K562 (cell line): ENCODE results near the gene CCDC32. TPM values are rescaled to one million over a fixed set of nuclear protein-coding genes. Genes with fewer than 3 reads are reported as not detected.

Experiments used
- ADNP ChIP-seq: fragments of 200-800 bp; sonication (Bioruptor generic); IDR thresholded peaks from 2 replicates; pipeline ENCODE4 v1.6.1; 2016; ENCODE audit warnings: missing genetic modification characterization, missing compliant biosample characterization
- CREB5 ChIP-seq: fragments of 250-450 bp; sonication (Bioruptor Pico); IDR thresholded peaks from 2 replicates; pipeline ENCODE4 v1.5.0; 2020; ENCODE audit warnings: mild to moderate bottlenecking
- EP400 ChIP-seq: fragments of 450-650 bp; IDR thresholded peaks from 2 replicates; pipeline ENCODE4 v1.6.1; 2017; ENCODE audit warnings: antibody characterized with exemption, mild to moderate bottlenecking, moderate library complexity
- FOXA1 ChIP-seq: fragments of 450-650 bp; IDR thresholded peaks from 2 replicates; pipeline ENCODE4 v1.6.1; 2016; ENCODE audit warnings: mild to moderate bottlenecking, borderline replicate concordance
- FOXK2 ChIP-seq, 2 experiments: fragments of 450-650 bp; IDR thresholded peaks in 1 of 2; conservative IDR thresholded peaks in 1 of 2; 2 replicates each; pipeline ENCODE4 v1.6.1; 2016; ENCODE audit warnings: low read depth in 2 of 2, mild to moderate bottlenecking in 1 of 2
- HDAC8 ChIP-seq: fragments of 450-650 bp; IDR thresholded peaks from 2 replicates; pipeline ENCODE4 v1.6.1; 2016; ENCODE audit warnings: mild to moderate bottlenecking, missing genetic modification characterization, moderate library complexity, missing compliant biosample characterization
- HDGF ChIP-seq: fragments of 450-650 bp; IDR thresholded peaks from 2 replicates; pipeline ENCODE4 v1.6.1; 2016
- ZBTB1 ChIP-seq: sonication (generic); formaldehyde crosslinking; IDR thresholded peaks from 2 replicates; pipeline ENCODE4 v1.8.1; 2023; ENCODE audit warnings: missing genetic modification reagents, low read depth, mild to moderate bottlenecking, borderline replicate concordance
- ZNF785 ChIP-seq: fragments of 250-450 bp; sonication (Bioruptor Pico); IDR thresholded peaks from 2 replicates; pipeline ENCODE4 v1.4.0; 2020; ENCODE audit warnings: mild to moderate bottlenecking
- polyA plus RNA-seq, 8 experiments: library from polyadenylated mRNA; depleted of rRNA in 4 of 8; stranded (reverse) in 5 of 8; unstranded in 3 of 8; fragments of >200 nt; fragmentation: Nextera tagmentation in 2 of 8; fragmentation: Illumina TruSeq in 1 of 8; extraction: Ambion mirVana in 2 of 8; extraction: Trizol in 1 of 8; gene quantifications; 2 replicates each; pipeline versions ENCODE4 v1.2.1 to v1.2.3, GENCODE V29; 2011 to 2014; ENCODE audit warnings: inconsistent platforms in 1 of 8, missing spikeins in 1 of 8
- total RNA-seq, 7 experiments: library from RNA; depleted of rRNA in 6 of 7; stranded (reverse); fragments of >200 nt in 6 of 7; fragmentation: Illumina TruSeq in 2 of 7; extraction: Trizol in 2 of 7; gene quantifications; 2 replicates each; pipeline versions ENCODE4 v1.2.1 to v1.2.3, GENCODE V29; 2011 to 2021; ENCODE audit warnings: low replicate concordance in 1 of 7
- TF ChIP-seq, protein P1 (sequence below): fragments of 250-450 bp; sonication (Bioruptor Pico); IDR thresholded peaks from 2 replicates; pipeline ENCODE4 v1.8.0; 2022; ENCODE audit warnings: moderate library complexity, mild to moderate bottlenecking, inconsistent platforms
- TF ChIP-seq, protein P2 (sequence below): fragments of 250-450 bp; sonication (Bioruptor Pico); IDR thresholded peaks from 2 replicates; pipeline ENCODE4 v1.8.0; 2021; ENCODE audit warnings: moderate library complexity, mild to moderate bottlenecking, inconsistent platforms
- TF ChIP-seq, protein P3 (sequence below), 2 experiments: fragments of 450-650 bp; formaldehyde crosslinking in 1 of 2; IDR thresholded peaks; 2 replicates each; pipeline versions ENCODE4 v1.4.0 to v1.6.1; 2014 to 2020; ENCODE audit warnings: mild to moderate bottlenecking in 2 of 2, borderline replicate concordance in 1 of 2, low read depth in 1 of 2

The CCDC32 gene
- total and polyA plus RNA-seq, 9 of the 15 experiments (the other 6 are each of a cell fraction or from before 2014, with no cell fraction given) = 22.2 to 94.8 (median 37.1) TPM

GRCh38 chr15:40564591-40565332 is at the start of gene CCDC32 (continued):
- TF ChIP-seq HDAC8 (no peak), EP400 (peak; percentile 56), CREB5 (CRISPR knock-in tag) (no peak), ZNF785 (CRISPR knock-in tag) (no peak), HDGF (no peak), ZBTB1 (CRISPR knock-in tag) (no peak), ADNP (tag) (no peak), FOXK2 (conservative IDR thresholded peaks at IDR 0.05 in 1 of 2, IDR thresholded peaks at IDR 0.05 in 1 of 2; ENCODE audit: low read depth in 2 of 2) (peak in 1 of 2 experiments; percentile 78; a peak in 3 of 4 replicates), FOXA1 (no peak)
- TF ChIP-seq, protein P1, sequence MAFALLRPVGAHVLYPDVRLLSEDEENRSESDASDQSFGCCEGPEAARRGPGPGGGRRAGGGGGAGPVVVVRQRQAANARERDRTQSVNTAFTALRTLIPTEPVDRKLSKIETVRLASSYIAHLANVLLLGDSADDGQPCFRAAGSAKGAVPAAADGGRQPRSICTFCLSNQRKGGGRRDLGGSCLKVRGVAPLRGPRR (CRISPR knock-in tag) = no peak
- TF ChIP-seq, protein P2, sequence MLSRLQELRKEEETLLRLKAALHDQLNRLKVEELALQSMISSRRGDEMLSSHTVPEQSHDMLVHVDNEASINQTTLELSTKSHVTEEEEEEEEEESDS = no peak
- TF ChIP-seq, protein P3, sequence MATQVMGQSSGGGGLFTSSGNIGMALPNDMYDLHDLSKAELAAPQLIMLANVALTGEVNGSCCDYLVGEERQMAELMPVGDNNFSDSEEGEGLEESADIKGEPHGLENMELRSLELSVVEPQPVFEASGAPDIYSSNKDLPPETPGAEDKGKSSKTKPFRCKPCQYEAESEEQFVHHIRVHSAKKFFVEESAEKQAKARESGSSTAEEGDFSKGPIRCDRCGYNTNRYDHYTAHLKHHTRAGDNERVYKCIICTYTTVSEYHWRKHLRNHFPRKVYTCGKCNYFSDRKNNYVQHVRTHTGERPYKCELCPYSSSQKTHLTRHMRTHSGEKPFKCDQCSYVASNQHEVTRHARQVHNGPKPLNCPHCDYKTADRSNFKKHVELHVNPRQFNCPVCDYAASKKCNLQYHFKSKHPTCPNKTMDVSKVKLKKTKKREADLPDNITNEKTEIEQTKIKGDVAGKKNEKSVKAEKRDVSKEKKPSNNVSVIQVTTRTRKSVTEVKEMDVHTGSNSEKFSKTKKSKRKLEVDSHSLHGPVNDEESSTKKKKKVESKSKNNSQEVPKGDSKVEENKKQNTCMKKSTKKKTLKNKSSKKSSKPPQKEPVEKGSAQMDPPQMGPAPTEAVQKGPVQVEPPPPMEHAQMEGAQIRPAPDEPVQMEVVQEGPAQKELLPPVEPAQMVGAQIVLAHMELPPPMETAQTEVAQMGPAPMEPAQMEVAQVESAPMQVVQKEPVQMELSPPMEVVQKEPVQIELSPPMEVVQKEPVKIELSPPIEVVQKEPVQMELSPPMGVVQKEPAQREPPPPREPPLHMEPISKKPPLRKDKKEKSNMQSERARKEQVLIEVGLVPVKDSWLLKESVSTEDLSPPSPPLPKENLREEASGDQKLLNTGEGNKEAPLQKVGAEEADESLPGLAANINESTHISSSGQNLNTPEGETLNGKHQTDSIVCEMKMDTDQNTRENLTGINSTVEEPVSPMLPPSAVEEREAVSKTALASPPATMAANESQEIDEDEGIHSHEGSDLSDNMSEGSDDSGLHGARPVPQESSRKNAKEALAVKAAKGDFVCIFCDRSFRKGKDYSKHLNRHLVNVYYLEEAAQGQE (IDR thresholded peaks at IDR 0.05; ENCODE audit: borderline replicate concordance) = peak; percentile 86
- TF ChIP-seq, protein P3 (CRISPR knock-in tag; IDR thresholded peaks at IDR 0.05; ENCODE audit: low read depth) = no peak
